Measurements from ENCODE around the gene GRID1.
"Not testable (repeated sequence)": the region's sequence is repeated elsewhere in the genome, so short reads cannot be mapped to it uniquely, and the experiment has no call there.

GRID1 gene

GRCh38 chr10:85849315-85849714 lies 517.3 kb downstream of the GRID1 start:
- no peak for DNase-seq

DNA sequence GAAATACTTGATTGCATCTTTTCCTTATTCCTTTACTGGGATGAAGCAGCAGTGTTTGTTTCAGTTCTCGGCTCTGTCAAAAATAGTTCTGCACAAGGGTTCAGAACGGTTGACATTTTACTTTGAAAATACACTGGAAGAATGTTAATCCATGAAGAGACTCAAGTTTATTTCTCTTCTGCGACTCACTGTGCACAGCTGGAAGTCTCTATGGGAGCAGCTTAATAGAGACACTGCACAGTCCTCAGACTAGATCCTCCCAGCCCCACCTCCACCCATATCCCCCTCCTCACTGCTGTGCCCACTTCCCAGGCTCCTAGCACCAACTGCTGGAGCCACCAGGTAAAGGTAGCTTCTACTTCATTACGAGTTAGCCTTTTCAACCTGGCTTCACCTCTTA lies 517.8 kb downstream of the GRID1 start:
- no peak for DNase-seq

DNA sequence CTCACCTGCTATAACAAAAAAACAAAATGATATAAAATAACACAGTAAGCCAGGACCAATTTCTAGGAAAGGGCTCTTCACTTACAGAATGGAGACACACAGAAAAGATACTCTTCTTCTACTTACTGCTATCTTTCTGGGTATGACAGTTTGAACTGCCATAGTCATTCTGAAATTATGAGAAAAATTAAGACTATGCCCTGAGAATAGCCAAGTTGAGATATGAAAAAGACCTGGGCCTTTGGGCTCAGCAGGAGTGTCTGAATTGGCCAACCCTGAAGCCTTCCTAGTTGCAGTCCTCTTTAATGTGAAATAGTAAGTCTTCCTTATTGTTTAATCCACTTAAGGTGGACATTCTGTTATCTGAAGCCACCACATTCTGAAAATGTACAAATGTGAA lies 519.5 kb downstream of the GRID1 start:
- DNase-seq, result no peak

DNA sequence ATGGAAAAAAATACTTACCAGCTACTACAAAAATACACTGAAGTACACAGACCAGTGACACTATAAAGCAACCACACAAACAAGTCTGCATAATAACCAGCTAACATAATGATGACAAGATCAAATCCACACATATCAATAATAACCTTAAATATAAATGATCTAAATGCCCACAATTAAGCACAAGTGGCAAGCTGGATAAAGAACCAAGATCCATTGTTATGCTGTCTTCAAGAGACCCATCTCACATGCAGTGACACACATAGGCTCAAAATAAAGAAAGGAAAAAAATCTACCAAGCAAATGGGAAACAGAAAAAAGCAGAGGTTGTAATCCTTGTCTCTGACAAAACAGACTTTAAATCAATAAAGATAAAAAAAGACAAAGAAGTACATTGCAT lies 527.9 kb downstream of the GRID1 start:
- not testable (repeated sequence) for DNase-seq

DNA sequence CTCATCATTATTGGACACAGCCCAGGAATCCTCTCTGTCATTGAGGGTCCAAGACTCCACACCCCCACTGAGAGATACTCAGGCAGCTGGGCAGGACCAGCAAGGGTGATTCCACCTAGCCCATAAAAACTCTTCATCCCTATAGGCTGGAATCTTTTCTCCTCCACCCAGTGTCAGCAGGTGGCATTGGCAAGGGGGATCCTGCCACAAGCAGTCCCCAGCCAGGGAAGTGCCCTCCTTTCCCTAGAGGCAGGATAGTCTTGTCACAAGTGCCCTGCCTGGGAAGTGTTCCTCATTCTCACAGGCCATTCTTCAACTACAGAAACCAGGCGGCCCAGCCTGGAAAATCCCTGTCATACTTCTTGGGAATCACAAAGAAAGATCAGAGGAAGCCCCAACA lies 533.6 kb downstream of the GRID1 start:
- no peak for DNase-seq

GRCh38 chr10:85831422-85831821 lies 535.2 kb downstream of the GRID1 start:
- DNase-seq, result no peak

DNA sequence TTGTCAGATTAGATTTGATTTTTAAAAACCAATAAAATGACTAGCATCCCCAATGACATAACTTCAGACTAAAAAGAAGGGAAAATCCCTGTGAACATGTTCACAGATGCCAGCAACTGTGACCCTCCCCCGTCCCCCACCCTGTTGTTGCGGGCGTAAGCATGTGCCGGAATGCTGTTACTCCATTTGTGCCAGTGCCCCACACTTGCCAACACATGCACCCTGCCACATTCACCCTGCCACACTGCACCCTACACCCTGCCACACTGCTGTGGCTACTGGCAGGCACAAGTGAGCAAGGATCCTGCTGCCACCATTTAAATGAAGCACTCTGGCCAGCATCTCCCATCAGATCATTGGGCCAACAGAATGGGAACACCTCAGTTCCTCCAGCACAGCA lies 540.2 kb downstream of the GRID1 start:
- no peak for DNase-seq

DNA sequence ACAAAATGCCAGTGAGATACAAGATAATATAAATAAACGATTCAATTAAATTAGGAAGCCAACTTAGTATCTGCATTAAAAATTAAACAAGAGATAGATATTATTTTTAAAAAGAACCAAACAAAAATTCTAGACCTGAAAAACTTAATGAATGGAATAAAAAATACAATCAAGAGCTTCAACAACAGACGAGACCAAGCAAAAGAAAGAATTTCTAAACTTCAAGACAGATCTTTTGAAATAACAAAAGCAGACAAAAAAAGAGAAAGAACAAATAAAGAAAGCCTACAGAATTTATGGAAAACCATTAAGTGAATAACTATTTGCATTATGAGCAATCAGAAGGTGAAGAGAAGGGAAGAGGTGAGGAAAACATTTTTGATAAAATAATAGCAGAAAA lies 555.2 kb downstream of the GRID1 start:
- DNase-seq, result no peak

- DNase-seq, result no peak
Observed at GRCh38 chr10:85810674-85811073, 555.9 kb downstream of the GRID1 start.

- DNase-seq, result no peak
Observed at GRCh38 chr10:85795460-85795859, 571.1 kb downstream of the GRID1 start.

DNA sequence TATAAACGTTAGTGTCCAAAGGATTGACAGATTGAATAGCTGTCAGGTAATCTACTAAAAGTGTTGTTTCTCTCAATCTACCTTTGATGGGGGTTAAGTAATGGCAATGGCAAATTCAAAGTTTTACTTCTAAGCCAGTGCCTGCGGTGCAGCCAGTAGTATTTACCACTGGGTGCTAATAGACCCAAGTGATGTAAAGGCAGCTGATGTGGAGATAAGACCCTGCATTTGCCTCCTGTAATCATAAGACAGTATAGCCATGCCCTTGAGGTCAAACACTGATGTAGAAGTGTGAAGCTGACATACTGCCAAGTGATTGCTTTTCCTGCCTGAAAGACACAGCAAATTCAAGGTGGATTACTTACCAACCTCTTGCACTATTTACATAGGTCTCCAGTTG lies 572.0 kb downstream of the GRID1 start:
- no peak for DNase-seq

GRCh38 chr10:85792533-85792858 lies 574.1 kb downstream of the GRID1 start:
- DNase-seq, result no peak

DNA sequence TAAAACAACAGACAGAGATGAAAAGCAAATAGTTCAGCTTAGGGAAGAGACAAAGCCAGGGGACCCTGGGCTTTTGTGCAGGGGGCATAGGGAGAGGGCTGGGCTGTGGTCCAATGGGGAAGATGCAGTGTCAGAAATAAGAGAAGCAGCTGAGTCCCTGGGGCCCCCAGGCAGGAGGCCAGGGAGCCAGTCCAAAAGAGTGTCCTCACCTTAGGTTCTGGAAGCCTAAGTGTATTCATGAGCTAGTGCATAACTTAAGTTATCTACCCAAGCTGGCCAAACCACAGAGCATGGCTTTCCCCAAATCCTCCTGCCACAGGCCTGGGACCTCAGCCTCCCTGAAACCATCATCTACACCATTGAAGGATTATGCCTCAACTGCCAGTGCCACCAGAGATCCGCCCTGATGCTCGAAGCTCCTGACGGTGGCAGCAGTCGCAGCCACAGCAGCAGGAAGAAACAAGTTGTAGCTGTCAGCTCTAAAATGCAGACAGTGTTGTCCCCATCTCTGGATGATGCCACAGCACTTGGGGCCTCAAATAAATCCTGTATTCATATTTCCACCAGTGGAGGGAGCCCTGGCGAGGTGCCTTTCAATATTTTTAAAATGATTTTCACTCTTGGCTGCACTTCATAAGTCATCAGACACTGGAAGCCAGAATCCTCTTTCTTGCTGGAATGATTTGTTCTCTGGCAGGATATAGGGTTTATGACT lies 574.6 kb downstream of the GRID1 start:
- no peak for DNase-seq

DNA sequence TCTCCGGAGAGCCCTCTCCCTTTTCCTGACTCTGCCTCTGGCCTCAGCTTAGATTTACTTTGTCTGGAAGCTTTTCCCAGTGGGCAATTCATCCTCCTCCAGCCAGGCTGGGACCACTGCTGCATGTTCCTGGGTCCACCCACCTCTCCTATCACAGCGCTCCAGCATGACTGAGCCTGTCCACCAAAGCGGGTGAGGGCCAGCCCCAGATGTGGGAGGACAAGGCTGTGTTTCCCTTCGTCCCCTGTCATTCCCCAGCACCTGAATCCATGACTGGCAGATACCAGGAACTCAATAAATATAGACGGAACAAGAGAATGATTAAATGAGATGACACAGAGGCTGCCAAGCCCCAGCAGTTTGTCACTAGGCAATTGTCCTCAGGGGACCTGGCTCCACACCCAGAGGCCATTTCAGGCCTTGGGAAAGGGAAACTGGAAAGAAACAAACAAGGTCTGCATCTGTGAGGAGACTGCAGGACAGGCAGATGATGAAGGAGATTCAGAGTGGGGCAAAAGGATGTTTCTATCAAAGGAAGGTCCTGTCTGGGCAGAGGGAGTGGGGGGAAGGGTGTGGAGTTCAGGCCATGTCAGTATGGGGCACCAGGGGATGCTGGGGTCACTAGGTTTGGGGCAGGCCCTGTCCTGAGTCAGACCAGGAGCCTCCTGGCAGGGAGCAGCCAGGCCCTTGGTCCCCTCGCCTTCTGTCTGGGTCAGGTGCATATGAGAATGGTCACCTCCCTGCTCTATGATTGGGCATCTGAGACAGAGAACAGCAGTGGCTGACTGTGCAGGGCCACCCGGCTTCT lies 576.4 kb downstream of the GRID1 start:
- DNase-seq, result no peak

GRCh38 chr10:85789125-85789524 lies 577.5 kb downstream of the GRID1 start:
- DNase-seq, result no peak

DNA sequence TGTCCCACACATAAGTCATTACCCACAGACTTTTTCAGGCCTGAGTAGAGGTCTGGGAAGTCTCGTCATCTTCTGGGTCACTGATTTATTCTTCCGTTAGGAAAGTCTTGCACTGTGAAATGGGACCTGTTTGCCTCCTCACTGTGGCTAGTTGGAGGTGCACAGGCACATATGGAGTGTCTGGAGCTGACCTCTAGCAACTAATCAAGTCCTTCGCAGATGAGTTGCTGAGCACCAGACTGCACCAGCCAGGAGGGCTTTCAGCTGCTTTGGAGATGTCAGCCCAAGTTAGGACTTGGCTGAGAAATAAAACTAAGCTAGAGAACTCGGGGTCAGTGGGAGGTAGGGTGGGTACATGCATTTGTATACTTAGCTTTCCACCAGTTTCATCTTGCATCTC lies 578.0 kb downstream of the GRID1 start:
- no peak for DNase-seq

GRCh38 chr10:85787881-85788280 lies 578.7 kb downstream of the GRID1 start:
- no peak for DNase-seq

DNA sequence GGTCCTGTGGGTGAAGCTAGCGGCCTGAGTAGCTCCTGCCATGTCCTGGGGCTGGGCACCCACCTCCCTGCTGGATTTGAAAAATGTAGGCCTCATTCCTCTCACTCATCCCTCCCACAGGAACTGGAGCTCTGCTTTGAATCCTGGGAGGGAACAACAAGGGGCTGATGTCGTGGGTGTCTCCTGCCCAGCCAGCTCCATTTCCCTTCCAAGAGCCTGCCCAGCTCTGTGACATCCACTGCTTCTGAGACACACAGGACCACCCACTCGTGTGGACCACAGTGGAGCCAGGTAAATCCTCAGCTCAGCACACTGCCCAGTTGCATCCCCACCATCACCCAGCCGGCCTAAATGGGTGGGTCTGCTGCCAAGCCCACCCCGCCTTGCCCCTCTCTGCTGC lies 579.2 kb downstream of the GRID1 start:
- no peak for DNase-seq

DNA sequence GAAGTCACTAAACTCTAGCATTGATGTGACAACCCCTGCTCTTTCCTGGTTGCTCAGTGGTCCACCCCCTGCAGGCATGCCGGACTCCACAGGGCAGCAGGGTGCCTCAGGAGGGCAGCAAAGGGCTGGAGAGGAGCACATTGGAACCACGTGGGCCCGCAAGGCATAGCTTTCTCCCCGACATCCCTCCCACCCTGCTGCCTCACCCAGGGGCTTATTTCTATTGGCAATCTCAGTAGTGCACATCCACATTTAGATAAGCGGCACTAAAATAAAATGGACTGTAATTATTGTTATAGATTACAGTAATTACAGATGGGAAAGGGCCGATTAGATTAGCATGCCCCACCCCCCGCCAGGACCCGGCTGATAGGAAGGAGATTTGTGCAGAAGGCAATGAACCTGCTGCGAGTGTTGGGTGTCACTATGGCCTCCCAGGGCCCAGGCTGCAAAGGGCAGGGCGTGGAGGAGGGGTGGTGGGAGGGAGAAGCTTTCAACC lies 580.1 kb downstream of the GRID1 start:
- DNase-seq, result no peak

- DNase-seq, result no peak
Observed at GRCh38 chr10:85784792-85785191, 581.8 kb downstream of the GRID1 start.

GRCh38 chr10:85781404-85781803 lies 585.2 kb downstream of the GRID1 start:
- no peak for DNase-seq

GRCh38 chr10:85778074-85778473 lies 588.5 kb downstream of the GRID1 start:
- DNase-seq, result no peak

GRCh38 chr10:85767891-85768290 lies 598.7 kb downstream of the GRID1 start:
- DNase-seq, result no peak

GRCh38 chr10:85764108-85764507 lies 602.5 kb downstream of the GRID1 start:
- no peak for DNase-seq

Data from NCI-H774 (cell line).